SK-N-SH (cell line): ENCODE results near the gene TMEM187.

Source experiments
- GABPA ChIP-seq: IDR thresholded peaks from 2 replicates; pipeline ENCODE4 v1.4.0; 2012; ENCODE audit warnings: low read depth, mild to moderate bottlenecking
- MEF2A ChIP-seq: IDR thresholded peaks from 2 replicates; pipeline ENCODE4 v1.4.0; 2012; ENCODE audit warnings: low read depth, borderline replicate concordance
- RFX5 ChIP-seq: IDR thresholded peaks from 2 replicates; pipeline ENCODE4 v1.6.1; 2012; ENCODE audit warnings: mild to moderate bottlenecking, improper control_type of control experiment, low read length
- SIN3A ChIP-seq: IDR thresholded peaks from 2 replicates; pipeline ENCODE4 v1.6.1; 2012; ENCODE audit warnings: low read depth, mild to moderate bottlenecking, low read length, moderate library complexity, borderline replicate concordance
- TF ChIP-seq, protein P1 (sequence below): fragments of 200-600 bp; sonication (generic); IDR thresholded peaks from 2 replicates; pipeline ENCODE4 v1.6.1; 2017; ENCODE audit warnings: antibody characterized with exemption, mild to moderate bottlenecking, moderate library complexity

DNA sequence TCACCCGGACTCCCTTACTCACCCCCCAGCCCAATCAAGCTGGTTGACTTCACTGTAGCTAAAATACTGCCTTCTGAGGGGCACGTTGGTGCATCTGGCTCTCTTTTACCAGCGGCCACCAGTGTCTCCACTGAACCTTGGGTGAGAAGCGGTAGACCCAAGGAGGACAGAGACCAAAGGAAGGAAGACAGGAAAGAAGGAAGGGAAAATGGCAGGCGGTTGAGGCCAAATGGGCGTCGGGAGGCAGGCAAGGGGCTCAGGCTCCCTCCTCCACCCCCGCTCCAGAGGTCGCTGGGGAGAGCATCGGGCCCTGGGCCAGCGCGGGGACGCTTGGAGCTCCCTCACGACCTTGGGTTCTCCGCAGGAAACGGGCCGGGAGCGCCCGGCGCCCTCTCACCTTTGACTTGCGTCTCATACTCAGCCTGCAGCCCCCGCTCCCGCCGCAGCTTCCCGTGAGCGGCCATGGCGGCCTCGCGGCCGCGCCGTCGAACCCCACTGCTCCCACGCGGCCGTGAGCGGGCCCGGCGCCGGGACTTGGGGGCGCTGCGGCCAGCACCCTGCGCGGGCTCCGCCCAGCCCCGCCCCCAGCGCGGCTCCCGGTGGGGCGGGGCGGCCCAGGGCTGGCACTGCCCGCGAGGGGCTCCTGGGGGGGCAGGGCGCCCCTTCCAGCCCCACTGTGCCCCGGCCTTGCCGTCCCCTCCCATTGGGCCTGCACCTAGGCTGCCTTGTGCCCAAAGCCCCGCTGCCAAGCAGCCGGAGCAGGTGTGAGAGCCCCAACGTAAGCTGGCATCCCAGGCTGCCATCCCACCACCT, 46.6 kb upstream of the TMEM187 start, which contains the start of gene ARHGAP4:
- no peak for TF ChIP-seq SIN3A
- TF ChIP-seq RFX5 = no peak
- TF ChIP-seq, protein P1, sequence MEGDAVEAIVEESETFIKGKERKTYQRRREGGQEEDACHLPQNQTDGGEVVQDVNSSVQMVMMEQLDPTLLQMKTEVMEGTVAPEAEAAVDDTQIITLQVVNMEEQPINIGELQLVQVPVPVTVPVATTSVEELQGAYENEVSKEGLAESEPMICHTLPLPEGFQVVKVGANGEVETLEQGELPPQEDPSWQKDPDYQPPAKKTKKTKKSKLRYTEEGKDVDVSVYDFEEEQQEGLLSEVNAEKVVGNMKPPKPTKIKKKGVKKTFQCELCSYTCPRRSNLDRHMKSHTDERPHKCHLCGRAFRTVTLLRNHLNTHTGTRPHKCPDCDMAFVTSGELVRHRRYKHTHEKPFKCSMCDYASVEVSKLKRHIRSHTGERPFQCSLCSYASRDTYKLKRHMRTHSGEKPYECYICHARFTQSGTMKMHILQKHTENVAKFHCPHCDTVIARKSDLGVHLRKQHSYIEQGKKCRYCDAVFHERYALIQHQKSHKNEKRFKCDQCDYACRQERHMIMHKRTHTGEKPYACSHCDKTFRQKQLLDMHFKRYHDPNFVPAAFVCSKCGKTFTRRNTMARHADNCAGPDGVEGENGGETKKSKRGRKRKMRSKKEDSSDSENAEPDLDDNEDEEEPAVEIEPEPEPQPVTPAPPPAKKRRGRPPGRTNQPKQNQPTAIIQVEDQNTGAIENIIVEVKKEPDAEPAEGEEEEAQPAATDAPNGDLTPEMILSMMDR = no peak
- no peak for TF ChIP-seq GABPA
- TF ChIP-seq MEF2A = no peak
